Parathyroid adenoma (tissue), 2 donors: ENCODE measurements around the gene CALD1.
A peak's percentile ranks its signal among the peaks of the same experiment; 100 is the strongest.

Experiments used
- H2AFZ ChIP-seq: fragments of 300-600 bp; sonication (generic); one replicate; pipeline ENCODE4 v1.7.0; 2017; ENCODE audit warnings: antibody characterized with exemption, mild to moderate bottlenecking
- H3K27ac ChIP-seq: fragments of 300-600 bp; sonication (generic); one replicate; pipeline ENCODE4 v1.7.0; 2017
- H3K27me3 ChIP-seq: fragments of 300-600 bp; sonication (generic); one replicate; pipeline ENCODE4 v1.7.0; 2017; ENCODE audit warnings: low read length; ENCODE audit not compliant: control insufficient read depth, insufficient read depth
- H3K36me3 ChIP-seq: fragments of 300-600 bp; sonication (generic); one replicate; pipeline ENCODE4 v1.7.0; 2017; ENCODE audit warnings: low read length; ENCODE audit not compliant: control insufficient read depth, insufficient read depth
- H3K4me1 ChIP-seq: fragments of 300-600 bp; sonication (generic); one replicate; pipeline ENCODE4 v1.7.0; 2017; ENCODE audit warnings: control low read depth
- H3K4me2 ChIP-seq: fragments of 300-600 bp; sonication (generic); one replicate; pipeline ENCODE4 v1.7.0; 2017; ENCODE audit warnings: low read length
- H3K4me3 ChIP-seq: fragments of 300-600 bp; sonication (generic); one replicate; pipeline ENCODE4 v1.7.0; 2017; ENCODE audit warnings: low read depth, low read length
- H3K79me2 ChIP-seq: fragments of 300-600 bp; sonication (generic); one replicate; pipeline ENCODE4 v1.7.0; 2017; ENCODE audit warnings: control low read depth
- H3K9ac ChIP-seq: fragments of 300-600 bp; sonication (generic); one replicate; pipeline ENCODE4 v1.7.0; 2017; ENCODE audit warnings: mild to moderate bottlenecking
- H3K9me3 ChIP-seq: fragments of 300-600 bp; sonication (generic); one replicate; pipeline ENCODE4 v1.7.0; 2017; ENCODE audit warnings: low read length; ENCODE audit not compliant: control insufficient read depth
- TF ChIP-seq, protein P1 (sequence below): fragments of 300-600 bp; sonication (generic); IDR thresholded peaks from one replicate; pipeline ENCODE4 v1.7.0; 2017; ENCODE audit warnings: antibody characterized with exemption, mild to moderate bottlenecking
- donor health status: primary hyperparathyroidism.

The CALD1 gene

DNA sequence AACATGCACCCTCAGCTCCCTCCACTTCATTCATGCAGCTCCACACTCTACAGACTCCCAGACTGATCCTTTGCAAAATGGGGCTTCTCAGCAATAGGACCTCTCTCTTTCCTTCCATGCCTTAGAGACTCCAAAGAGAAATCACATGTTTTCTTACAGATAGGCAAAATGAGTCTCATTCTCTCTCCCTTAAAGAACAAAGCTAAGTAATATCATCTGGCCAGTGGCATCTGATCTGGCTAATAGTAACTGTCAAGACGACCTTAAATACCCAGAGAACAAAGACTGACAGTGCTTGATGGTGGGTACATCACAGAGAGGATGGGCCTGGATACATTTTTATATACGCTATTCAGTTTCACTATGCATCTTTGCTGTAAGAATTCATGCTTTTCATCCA is 43.1 kb upstream of the CALD1 start:
- H3K4me2 ChIP-seq: no peak overlapping the region
- H3K9me3 ChIP-seq: no peaks in the 10 kb centered on the region
- H3K27ac ChIP-seq: no peak overlapping the region
- H3K27me3 ChIP-seq: no peaks in the 10 kb centered on the region
- H3K4me1 ChIP-seq: peaks cover 13% of the 10 kb centered on the region
- TF ChIP-seq, protein P1, sequence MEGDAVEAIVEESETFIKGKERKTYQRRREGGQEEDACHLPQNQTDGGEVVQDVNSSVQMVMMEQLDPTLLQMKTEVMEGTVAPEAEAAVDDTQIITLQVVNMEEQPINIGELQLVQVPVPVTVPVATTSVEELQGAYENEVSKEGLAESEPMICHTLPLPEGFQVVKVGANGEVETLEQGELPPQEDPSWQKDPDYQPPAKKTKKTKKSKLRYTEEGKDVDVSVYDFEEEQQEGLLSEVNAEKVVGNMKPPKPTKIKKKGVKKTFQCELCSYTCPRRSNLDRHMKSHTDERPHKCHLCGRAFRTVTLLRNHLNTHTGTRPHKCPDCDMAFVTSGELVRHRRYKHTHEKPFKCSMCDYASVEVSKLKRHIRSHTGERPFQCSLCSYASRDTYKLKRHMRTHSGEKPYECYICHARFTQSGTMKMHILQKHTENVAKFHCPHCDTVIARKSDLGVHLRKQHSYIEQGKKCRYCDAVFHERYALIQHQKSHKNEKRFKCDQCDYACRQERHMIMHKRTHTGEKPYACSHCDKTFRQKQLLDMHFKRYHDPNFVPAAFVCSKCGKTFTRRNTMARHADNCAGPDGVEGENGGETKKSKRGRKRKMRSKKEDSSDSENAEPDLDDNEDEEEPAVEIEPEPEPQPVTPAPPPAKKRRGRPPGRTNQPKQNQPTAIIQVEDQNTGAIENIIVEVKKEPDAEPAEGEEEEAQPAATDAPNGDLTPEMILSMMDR: no peak
- no peaks in the 10 kb centered on the region for H3K36me3 ChIP-seq
- H2AFZ ChIP-seq: no peak overlapping the region
- H3K9ac ChIP-seq: no peak overlapping the region
- H3K79me2 ChIP-seq: no peaks in the 10 kb centered on the region
- no peak overlapping the region for H3K4me3 ChIP-seq

DNA sequence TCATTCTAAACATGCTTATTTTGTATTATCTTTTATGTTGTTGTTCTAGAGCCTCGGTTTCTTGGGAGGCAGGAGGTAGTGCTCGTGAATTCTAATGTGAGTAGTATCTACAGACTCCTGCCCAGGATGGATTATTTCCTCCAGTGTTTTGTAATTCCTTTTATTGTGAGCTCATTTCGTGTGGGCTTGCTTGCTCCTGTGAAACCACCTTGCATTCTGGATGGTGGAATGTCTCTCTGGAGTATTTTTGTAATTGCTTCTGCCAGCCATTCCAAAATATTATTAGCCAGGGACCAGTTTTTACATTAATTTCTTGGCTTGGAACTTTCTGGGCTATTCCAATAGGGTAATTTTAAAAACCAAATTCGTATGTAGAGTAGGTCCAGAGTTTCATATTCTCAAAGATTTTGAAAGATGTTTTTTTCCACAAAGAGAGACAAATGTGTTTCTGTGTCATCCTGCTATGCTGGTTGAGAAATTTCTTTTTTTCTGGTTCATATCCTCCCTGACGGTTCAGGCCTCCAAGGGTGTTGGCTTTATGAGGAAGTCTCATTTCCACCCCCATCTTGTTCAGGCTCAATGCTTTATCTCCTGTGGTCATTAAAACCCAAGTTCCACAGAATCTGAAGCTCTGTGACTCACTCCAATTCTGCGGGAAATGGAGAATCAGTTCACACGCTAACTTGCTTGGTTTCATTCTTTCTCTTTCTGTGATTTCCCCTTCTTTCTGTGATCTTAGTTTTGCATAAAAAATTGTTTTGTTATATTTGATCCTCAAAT is 41.7 kb upstream of the CALD1 start:
- Histone ChIP-seq H3K27me3 (no peaks in the 10 kb centered on the region), H2AFZ (peak overlapping the region; percentile 66), H3K4me3 (no peak overlapping the region), H3K9me3 (no peaks in the 10 kb centered on the region), H3K9ac (no peak overlapping the region), H3K4me1 (peaks cover 9% of the 10 kb centered on the region), H3K27ac (peak overlapping the region; percentile 13), H3K79me2 (no peaks in the 10 kb centered on the region), H3K4me2 (no peak overlapping the region), H3K36me3 (no peaks in the 10 kb centered on the region)
- TF ChIP-seq, protein P1: no peak

DNA sequence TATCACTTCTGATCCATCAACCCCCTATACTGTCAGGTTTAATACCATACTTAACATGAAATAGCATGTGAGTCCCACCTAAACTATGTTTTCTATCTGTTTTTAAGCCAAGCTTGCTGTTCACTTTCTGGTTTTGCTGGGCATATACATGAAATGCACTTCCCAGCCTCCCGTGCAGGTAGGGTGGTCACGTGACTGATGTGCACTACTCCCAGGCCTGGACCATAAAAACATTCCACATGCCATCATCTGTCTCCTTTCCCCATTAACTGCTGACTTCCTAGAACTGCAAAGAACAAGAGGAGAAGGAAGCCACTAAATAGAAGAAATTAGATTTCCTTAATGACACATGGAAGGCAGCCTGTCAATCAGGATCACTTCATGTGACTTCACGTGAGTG is 40.1 kb upstream of the CALD1 start:
- peaks cover 20% of the 10 kb centered on the region for H3K4me1 ChIP-seq
- H2AFZ ChIP-seq: no peak overlapping the region
- TF ChIP-seq, protein P1: no peak
- no peaks in the 10 kb centered on the region for H3K36me3 ChIP-seq
- no peaks in the 10 kb centered on the region for H3K9me3 ChIP-seq
- H3K4me3 ChIP-seq: no peak overlapping the region
- no peak overlapping the region for H3K27ac ChIP-seq
- H3K4me2 ChIP-seq: no peak overlapping the region
- no peaks in the 10 kb centered on the region for H3K27me3 ChIP-seq
- H3K79me2 ChIP-seq: no peaks in the 10 kb centered on the region
- H3K9ac ChIP-seq: no peak overlapping the region

DNA sequence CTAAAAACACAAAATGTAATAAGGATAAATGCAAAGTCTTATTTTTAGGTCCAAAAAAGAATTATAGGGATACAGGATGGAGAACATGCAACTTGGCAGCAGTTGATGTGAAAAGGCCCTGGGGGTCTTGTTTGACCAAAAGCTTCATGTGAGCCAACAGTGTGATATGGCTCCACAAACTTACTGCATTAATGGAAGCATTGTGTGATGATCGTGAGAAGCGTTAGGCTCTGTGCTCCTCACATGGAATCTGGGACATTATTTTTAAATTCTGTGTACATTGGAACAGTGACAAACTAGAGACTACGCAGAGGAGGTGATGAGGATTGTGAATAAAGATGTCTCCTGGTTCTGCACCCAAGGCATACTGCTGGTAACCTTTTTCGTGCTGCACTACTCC is 39.1 kb upstream of the CALD1 start:
- Histone ChIP-seq H3K4me2 (no peak overlapping the region), H3K27me3 (no peaks in the 10 kb centered on the region), H3K27ac (no peak overlapping the region), H3K4me3 (no peak overlapping the region), H3K36me3 (no peaks in the 10 kb centered on the region), H3K79me2 (no peaks in the 10 kb centered on the region), H3K9ac (no peak overlapping the region), H2AFZ (no peak overlapping the region), H3K9me3 (no peaks in the 10 kb centered on the region), H3K4me1 (peaks cover 20% of the 10 kb centered on the region)
- TF ChIP-seq, protein P1: no peak
